DMS53 (cell line): Measurements from ENCODE around the gene SLC6A1.

ENCODE experiments used
- DNase-seq: peaks from one replicate; lab custom pipeline; 2025; lab: John Stamatoyannopoulos, UW

Gene SLC6A1

DNA sequence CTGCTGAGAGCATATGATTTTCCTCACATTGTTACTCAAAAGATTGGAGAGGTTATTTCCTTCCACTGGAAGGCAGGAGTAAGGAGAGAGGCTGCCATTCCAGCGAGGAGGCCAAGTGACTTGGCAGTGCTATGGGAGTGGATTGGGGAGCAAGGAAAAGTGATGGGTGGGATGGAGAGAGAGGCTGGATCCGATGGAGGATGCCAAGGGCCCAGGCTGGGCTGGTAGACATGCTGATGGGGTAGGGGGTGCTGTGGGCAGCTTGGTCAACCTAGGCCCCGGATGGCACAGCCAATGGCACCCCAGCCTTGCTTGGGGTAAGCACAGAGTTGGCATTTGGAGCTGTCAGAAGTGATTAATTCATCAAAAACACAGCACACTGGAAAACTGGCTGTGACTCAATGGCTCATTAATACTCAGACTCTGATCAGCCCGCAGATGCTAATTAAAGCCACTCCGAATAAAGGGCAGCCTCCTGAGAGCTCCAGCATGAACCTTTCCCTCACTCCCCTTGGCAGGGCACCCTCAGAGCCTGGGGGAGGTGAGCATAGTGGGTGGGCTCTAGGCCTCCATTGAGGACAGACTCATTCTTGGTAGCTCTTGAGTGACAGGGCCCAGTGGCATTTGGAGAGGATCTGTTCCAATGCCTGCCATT lies 22.1 kb upstream of the SLC6A1 start:
- DNase-seq = no peak

DNA sequence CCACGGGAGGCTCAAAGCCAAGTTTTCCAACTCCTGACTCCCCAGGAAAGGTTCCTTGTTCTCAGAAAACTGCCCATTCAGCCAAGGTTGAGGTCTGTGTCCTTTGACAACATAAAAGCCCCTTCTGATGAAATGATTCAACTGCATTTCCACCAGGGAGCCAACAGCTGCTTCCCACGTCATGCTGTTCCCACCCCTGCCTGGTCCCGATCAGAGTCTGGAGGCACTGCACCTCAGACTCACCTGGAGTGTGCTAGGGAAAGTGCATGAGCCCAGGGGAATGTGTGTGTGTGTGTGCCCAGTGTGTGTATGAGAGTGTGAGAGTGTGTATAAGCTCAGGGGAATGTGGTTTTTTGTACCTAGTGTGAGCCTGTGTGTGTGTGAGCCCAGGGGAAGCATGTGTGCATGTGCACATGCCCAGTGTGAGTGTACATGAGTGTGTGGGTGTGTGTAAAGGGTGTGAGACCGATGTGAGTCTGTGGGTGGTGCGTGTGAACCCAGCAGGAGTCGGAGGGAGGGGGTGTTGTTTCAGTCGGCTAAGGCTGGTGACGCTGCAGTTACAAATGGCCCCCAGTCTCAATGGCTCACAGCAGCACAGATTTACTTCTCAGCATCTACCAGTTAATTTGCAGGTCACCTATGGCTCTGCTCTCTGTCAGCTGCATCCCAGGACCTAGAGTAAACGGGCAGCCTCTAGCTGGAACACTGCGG lies 20.3 kb upstream of the SLC6A1 start:
- no peak for DNase-seq

DNA sequence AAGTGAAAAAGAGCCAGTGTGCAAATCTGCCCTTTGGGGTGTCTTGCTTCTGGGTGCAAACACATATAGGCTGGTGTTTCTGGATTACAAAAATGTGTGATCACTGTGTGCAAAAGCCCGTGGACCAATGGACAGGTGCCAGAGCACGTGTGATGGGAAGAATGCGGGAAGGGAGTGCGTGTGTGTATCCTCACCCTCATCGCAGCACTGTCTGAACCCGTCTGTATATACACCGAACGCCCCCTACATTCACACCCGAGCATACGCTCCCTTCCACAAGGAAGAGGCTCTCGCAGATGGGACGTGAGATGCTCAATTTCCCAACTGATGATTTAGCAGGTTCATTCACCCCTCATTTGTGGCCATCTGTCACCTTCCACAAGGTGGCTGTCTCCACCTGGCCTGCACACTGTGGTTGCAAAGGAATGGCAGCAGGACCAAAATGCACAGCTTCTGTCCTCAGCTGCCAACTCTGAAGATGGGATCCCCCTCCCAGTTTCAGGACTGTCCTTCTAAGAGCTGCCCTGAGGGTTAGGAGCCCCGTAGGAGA lies 19.4 kb upstream of the SLC6A1 start:
- DNase-seq = no peak

DNA sequence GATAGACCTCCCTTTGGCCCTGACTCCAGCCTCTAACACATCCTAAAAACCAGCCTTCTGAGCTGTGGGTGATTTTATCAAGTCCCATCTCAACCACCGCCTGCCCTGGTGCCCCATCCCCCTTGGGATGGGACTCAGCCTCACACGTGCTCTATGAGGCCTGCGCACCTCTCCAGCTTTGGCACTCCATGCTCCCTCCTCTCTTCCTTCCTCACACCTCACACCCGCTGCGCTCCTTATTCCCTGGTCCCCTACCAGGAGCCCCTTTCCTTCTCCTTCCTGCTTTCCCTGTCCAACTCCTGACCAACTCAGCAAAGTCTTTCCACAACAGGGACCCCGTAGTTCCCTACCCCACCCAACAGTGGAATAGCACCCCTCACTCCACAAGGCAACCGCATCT lies 18.4 kb upstream of the SLC6A1 start:
- DNase-seq = no peak

DNA sequence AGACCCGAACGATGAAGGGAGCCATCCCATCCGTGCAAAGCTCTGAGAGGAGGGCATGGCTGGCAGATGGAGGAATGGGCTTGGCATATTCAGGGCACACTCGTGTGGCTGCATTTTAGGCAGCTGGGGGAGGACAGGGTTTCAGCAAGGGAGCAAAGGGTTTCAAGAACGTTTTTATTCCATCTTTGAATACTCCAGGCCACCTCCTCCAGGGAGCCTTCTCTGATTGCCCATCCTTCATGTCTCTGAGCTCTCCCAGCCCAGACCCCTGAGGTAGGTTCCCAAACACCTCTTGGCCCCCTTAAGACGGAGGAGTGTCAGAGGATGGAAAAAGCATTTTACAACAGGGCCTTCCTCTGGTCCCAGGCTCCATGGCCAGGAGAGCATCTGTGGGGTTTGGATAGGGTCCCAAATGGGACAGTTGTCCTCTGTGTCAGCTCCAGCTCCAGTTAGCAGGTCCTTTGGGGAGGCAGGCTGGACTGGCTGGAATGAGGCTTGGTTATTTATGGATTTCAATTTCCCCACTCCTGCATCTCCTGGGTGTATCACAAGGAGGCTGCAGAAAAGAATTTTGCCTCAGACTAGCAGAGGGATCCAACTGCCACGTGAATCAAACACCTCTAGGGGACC lies 17.7 kb upstream of the SLC6A1 start:
- no peak for DNase-seq

DNA sequence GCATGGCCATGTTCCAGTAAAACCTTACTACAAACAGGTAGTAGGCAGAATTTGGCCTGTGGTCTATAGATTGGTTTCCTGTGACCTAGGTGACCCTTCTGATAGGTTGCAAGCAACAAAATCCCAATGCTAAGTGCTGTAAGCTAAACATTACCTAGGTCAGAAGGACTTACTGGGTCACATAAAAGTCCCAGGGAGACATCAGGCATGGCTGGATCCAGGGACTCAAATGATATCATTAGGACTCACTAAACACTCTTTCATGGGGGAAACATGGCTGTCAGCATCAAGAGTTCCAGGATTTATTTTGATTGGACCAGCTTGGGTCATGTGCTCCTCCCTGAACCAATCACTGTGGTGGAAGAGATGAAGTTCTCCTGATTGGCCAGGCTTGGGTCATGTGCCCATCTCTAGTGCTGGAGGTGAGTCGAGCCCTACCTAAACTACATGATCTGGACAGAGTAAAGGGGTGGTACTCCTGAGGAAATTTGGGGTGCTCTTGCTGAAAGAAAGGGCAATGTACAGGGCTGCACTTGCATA lies 16.8 kb upstream of the SLC6A1 start:
- no peak for DNase-seq

DNA sequence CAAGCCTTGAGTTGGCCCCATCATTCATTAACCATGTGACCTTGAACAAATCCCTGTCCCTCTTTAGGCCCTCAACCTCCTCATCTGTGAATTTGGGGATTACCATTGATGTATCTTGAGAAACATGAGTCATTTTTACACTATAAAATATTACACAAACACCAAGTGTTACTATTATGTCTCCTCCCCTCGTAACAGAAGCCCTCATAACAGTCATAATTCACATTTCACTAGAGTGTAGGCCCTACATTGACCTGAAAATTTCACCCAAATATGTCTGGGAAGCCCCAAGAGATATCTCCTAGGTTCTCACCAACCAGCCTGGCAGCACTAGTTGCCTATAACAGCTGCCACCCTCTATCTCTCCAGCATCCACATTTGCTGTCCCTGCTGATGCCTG lies 15.8 kb upstream of the SLC6A1 start:
- DNase-seq = no peak

DNA sequence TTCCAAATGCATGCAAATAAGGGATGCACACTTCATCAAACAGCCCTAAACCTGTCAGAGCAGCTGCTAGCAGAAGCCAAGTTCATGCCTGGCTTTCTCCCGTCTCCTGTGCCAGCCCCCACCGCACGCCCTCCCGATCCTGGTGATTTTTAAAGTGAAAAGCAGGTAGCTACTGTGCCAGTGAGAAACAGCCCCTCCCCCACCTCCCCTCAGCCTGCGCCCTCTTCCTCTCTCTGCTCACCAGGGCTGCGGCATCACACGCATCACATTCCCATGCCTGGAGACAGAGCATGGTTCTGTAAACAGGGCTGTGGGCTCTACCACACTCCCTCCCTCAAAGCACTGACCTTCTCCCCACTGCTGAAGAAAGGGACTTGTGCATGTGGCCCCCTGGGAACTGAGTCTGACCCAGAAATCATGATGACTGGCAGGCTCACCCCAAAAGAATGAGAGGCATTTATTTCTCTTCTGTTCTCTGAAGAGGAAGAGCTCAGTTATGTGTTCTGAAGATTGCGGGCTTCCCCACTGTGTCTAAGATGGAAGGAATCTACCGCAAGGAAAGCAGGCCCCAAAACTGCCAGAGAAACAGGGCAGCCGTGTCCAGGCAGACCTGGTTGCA lies 14.5 kb upstream of the SLC6A1 start:
- no peak for DNase-seq

DNA sequence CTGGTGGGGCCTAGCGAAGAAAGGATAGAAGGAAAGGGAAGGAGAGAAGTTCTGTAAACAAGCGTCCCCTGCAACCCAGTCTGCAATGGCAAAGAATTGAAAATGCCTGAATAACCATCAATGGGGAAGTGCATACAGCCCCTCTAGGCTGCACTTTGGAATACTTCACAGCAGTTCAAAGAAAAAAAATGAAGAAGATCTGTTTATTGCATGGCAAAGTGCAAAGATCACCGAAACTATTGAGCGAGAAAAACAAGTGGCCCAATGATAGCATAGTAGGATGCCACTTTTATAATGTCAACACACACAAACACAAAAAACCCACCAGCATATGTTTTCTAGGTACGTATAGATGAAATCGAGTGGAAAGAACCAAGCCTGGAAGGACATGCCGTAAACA lies 13.6 kb upstream of the SLC6A1 start:
- no peak for DNase-seq

DNA sequence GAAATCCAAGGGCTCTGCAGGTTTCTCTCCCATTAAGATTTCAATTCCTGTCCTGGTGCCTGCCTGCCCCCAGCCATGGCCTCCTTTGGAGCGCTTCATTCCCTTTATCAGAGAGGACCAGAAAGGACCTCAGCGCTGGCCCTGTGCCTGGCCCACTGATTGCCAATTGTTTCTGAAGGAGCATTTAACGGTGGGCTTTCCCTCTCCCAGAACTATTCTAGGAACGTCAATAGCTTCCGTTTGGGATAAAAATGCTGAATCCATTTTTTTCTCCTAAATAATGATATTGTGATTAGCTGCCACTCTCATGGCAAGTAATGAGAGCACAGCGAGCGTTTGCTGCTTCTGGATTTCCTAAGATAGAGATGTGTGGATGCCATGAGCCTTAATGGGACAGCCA lies 12.2 kb upstream of the SLC6A1 start:
- no peak for DNase-seq

DNA sequence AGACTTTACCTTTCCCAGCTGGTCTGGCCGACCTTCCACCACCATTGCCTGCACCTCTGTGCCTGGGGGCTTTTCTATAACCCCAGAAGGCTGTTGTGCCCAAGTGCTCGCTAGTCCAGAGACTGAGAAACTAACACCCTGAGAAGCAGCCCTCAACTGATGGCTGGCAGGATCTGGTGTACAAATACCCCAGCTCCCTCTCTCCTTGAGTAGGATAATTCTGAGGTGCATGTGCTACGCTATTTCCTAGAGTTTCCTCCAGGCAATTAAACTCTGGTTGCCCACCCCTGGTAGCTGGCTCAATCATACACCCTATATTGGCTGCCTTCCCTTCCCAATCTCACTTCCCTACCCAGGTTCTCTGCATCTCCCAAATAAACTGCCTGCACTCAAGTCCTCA lies 11.5 kb upstream of the SLC6A1 start:
- DNase-seq = no peak

DNA sequence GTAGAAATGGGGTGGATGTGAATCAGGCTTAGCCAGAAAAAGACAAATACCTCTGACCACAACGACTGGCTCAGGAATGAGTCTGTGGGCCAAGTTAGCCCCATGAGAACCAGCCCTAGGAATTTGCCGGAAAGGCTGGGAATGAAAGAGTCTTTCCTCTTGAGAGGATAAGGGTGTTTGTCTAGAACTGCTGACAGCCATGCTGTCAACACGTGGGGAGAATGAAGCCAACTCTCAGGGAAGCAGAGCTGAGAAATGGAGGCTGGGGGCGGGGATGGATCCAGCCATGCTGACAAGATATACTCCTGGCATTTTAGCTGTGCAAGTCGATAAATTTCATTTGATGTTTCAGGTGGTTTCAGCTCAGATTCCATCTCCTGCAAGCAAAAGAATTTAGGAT lies 10.6 kb upstream of the SLC6A1 start:
- no peak for DNase-seq

DNA sequence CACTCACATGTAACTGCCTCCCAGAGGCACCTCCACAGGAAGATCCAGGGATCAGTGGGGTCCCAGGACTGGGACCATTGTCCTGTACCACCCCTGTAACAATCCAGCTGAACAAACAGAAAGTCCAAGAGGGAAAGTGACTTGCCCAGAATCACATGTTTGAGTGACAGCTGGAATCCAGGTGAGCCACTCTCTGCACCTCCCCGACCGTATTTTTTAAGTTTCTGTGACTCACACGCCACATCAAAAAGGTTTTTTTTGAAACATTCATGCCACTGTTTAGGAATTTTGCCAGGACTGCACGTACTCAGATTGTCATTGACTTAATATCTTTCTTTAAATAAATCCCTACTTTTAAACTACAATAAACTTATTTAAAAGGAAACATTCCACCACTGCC lies 9.8 kb upstream of the SLC6A1 start:
- no peak for DNase-seq

DNA sequence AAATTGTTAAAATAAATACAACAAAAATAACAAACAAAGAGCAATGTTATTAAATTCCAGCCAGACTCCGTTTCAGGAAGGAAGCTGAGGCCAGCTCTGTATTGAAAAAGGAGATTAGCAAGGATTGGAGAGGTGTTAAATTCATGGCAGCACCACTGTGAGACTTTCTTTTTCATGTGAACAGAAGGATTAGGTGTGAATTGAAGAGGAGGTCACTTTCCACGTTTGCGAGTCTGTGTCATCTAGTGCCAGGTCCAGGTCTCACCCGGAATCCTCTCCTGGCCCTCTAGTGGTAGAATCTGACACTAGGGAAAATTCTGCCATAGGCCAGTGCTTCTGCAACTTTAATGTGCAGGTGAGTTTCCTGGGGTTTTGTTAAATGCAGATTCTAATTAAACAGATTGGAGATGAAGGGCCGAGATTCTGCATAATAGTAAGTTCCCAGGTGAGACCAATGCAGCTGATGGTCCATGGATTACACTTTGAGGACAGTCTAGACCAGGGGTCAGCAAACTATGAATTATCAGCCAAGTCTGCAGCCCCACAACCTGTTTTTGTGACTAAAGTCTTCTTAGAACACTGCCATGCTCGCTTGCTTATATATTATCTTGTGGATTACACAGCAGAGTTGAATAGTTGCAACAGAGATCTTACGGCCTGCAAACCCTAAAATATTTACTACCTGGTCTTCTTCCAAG lies 9.2 kb upstream of the SLC6A1 start:
- peak; percentile 49 for DNase-seq

DNA sequence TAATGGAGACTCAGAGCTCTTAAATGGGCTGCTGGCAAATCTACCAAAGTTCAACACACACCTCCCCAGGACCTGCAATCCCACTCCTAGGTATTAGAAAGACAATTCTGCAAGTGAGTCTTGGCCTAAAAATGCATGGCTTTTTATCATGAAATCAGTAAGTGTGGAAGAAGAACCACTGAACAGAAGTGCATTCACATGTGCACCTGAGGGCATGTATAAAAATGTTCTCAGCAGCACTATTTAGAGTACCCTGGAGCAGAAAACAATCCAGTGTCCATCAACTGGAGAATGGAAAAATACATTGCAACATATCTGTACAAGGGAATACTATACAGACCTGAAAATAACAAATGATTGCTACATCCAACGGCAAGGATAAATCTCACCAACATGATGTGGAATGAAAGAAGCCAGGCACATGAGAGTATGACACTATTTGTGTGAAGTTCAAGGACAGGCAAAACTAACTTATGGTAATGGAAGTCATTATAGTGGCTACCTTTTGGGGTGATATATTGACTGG lies 8.1 kb upstream of the SLC6A1 start:
- no peak for DNase-seq

DNA sequence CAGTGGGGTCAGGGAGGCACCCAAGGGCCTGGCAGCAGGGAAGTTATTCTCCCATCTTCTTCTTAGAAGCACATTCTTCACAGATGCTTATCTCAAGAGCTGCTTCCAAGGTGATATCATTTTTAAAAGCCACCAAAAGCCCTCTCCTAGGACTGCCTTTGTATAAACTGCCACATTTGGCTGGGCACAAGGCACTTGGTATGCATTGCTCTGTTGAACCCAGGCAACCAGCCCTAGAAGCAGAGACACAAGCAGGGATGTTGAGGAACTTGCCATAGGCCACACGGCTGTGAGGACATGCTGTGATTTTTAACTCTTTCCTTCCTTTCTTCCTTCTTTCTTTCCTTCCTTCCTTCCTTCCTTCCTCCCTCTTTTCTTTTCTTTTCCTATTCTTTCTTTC lies 7.4 kb upstream of the SLC6A1 start:
- DNase-seq = no peak

DNA sequence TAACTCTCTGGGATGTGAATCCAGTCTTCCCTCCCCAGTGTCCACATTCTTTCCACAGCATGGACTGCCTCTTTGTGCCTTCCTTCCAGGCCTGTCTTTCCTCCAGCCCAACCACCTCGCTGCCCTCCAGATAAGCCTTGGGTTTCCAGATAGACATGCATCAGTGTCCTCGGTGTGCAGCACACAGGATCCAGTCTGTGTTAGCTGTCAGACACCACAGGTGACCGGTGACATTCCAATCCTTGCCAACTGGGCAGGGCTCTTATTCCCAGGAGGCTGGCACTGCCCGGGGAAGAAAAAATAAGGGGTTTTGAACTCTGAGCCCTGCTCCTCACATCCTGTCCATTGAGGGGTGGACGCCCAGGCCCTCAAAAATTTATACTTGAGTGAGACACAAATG lies 6.0 kb upstream of the SLC6A1 start:
- DNase-seq = no peak

DNA sequence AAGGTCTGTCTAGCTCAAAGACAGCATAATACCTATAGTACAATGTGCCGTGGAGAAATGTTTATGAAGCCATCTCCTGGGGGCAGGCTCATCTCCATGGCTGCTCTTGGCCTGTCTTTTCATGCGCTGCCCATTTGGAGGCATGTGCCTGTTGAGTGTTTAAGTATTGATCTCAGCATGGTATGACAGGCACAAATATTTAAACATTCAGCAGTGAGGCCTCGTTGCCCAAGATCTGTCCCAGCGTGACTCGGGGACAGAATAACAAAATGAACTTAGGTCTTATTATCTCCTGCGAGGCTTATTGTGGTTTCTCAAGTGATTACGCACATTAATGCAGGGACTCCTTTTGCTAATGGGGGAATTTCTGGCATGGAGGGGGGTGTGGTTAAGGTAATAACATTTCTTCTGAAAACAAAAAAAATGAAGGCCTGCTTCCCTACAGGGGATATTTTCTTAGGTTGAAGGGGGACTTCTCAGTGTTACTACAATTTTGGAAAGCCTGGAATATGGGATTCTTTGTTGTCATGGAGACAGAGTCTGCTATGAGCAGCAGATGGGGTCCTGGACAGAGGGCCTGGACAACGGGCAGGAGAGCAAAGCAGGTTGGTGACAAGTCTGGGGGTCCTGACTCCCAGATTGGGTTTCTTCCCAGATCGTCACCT lies 4.4 kb upstream of the SLC6A1 start:
- no peak for DNase-seq

DNA sequence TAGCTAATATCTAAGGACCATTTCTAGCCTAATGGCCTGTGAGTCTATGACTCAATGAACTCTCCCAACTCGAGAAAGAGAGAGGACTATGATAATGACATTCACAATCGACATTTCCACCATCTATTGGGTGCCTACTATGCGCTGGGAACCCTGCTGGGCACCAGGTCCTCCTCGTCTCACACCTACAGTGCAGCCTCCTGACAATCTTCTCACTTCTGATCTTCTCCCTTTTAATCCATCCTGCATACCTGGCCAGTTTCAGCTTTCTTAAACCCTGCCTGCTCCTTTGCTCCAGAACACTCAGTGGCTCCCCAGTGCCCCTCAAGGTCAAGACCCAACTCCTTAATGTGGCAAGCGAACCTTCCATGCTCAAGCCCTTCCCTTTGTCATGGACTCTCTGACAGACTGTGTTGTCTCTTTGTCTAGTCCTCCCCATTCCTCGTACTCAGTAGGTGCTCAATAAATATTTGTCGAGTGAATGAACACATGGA lies 3.5 kb upstream of the SLC6A1 start:
- DNase-seq = no peak

DNA sequence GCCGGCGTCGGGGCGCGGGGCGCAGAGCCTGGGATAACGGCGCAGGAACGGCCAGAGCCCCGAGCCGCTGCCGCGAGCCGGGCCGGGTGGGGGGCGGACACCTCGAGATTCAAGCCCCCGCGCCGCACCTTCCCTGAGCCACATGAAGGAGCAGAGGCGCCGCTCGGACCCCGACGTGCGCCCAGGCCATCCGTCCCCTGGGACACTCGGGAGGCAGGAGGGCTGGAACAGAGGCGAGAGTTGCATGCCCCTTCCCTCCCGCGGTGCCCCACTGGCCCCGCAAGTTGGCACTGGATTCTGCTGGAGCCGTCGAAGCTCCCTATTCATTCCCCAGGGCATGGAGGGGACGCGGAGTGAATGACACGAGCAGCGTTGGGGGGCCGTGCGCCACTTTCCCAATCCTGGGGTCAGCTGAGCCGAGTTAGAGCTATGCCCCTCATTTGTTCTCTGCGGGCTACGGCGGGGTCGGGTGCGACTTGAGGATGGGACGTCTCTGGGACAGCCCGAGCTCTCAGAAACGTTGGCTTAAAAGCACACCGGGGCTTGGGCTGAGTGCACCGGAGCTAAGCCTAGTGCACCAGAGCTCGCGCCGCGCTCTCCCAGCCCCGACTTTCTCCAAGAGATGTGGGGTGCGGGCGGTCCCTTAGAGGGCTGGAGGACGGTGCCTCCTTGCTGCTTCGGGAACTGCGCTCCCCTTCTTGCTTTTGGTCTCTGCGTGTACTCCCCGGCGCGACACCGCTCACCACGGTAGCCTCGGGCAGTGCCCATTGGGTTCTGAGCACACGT lies 588 bp downstream of the SLC6A1 start:
- DNase-seq = no peak
